Measurements from ENCODE around the gene KCTD16.

KCTD16 gene

GRCh38 chr5:144390133-144390532 lies 219.5 kb downstream of the KCTD16 start:
- Histone ChIP-seq H3K4me3 (ENCODE audit: low read depth, low read length) (no peak overlapping the region), H3K27ac (ENCODE audit: extremely low read depth, low read depth, low read length) (no peak overlapping the region), H3K36me3 (ENCODE audit: control insufficient read depth in 2 of 2, insufficient read depth in 1 of 2, low read length in 2 of 2) (no peaks in the 10 kb centered on the region), H3K4me1 (ENCODE audit: control insufficient read depth, insufficient read depth, low read length) (no peaks in the 10 kb centered on the region), H3K9me3 (ENCODE audit: control insufficient read depth, insufficient read depth, low read depth, low read length) (no peaks in the 10 kb centered on the region)
- POLR2A ChIA-PET: no interaction called here
- TF ChIP-seq ZNF426 (tag by site-specific recombination; IDR thresholded peaks at IDR 0.05): no peak
- no peak for TF ChIP-seq ZNF677 (tag by site-specific recombination; IDR thresholded peaks at IDR 0.05)
- no peak for TF ChIP-seq ZNF221 (tag by site-specific recombination; IDR thresholded peaks at IDR 0.05; ENCODE audit: borderline replicate concordance)
- TF ChIP-seq ZNF157 (tag by site-specific recombination; IDR thresholded peaks at IDR 0.05): no peak
- no peak for TF ChIP-seq ZNF274 (IDR thresholded peaks at IDR 0.05; ENCODE audit: low read length)
- no peak for TF ChIP-seq ZNF274 (tag by site-specific recombination; IDR thresholded peaks at IDR 0.05; ENCODE audit: borderline replicate concordance)
- no peak for TF ChIP-seq TCF7L2 (IDR thresholded peaks at IDR 0.05; ENCODE audit: borderline replicate concordance, low read depth, low read length)
- no peak for TF ChIP-seq ZBTB1 (tag by site-specific recombination; IDR thresholded peaks at IDR 0.05)
- CTCF ChIA-PET: interaction anchor here (0.6 to 1.6 kb wide), 4 partner anchors 186 to 1728 kb away, joined by 3 to 8 read pairs (median 6); no protein-coding TSS in a partner anchor

- Histone ChIP-seq H3K9me3 (ENCODE audit: control insufficient read depth, insufficient read depth, low read depth, low read length) (no peaks in the 10 kb centered on the region), H3K36me3 (ENCODE audit: control insufficient read depth in 2 of 2, insufficient read depth in 1 of 2, low read length in 2 of 2) (no peaks in the 10 kb centered on the region), H3K27ac (ENCODE audit: extremely low read depth, low read depth, low read length) (no peak overlapping the region), H3K4me1 (ENCODE audit: control insufficient read depth, insufficient read depth, low read length) (no peaks in the 10 kb centered on the region), H3K4me3 (ENCODE audit: low read depth, low read length) (no peak overlapping the region)
- ChIA-PET CTCF (interaction anchor here (0.6 to 0.7 kb wide), 2 partner anchors 335 to 1358 kb away, joined by 3 to 4 read pairs; no protein-coding TSS in a partner anchor), POLR2A (no interaction called here)
- TF ChIP-seq ZSCAN4 (tag by site-specific recombination; IDR thresholded peaks at IDR 0.05) (no peak), REST (tag by site-specific recombination; IDR thresholded peaks at IDR 0.05) (no peak), GLIS2 (tag by site-specific recombination; IDR thresholded peaks at IDR 0.05) (no peak), ZNF639 (tag by site-specific recombination; IDR thresholded peaks at IDR 0.05) (no peak), ZNF37A (tag by site-specific recombination; IDR thresholded peaks at IDR 0.05) (no peak), ZSCAN18 (tag by site-specific recombination; IDR thresholded peaks at IDR 0.05) (no peak), ZNF211 (tag by site-specific recombination; IDR thresholded peaks at IDR 0.05; ENCODE audit: low read depth) (no peak), REPIN1 (tag by site-specific recombination; IDR thresholded peaks at IDR 0.05; ENCODE audit: low read depth) (no peak), SP7 (tag by site-specific recombination; IDR thresholded peaks at IDR 0.05) (no peak), ZNF239 (tag by site-specific recombination; IDR thresholded peaks at IDR 0.05) (no peak), ZNF488 (tag by site-specific recombination; IDR thresholded peaks at IDR 0.05) (no peak), ZFHX2 (tag by site-specific recombination; conservative IDR thresholded peaks at IDR 0.05) (no peak), FEZF1 (tag by site-specific recombination; IDR thresholded peaks at IDR 0.05) (no peak), BCL6B (tag by site-specific recombination; IDR thresholded peaks at IDR 0.05) (no peak)
Measured at GRCh38 chr5:144391044-144391443, 220.4 kb downstream of the KCTD16 start.
